GM23338 (cell line): ENCODE measurements around the gene AOC1. TPM values are rescaled to one million over a fixed set of nuclear protein-coding genes. Genes with fewer than 3 reads are reported as not detected.

Experiments used
- ATAC-seq: fragments of 200-7000 bp; cut with Tn5 transposase; 3 replicates; pipeline ENCODE4 v1.9.1; 2020
- DNase-seq: peaks from one replicate; pipeline ENCODE4 v3.0.0-alpha.2; 2015; ENCODE audit warnings: low spot score
- H2AFZ ChIP-seq: fragments of 200-600 bp; sonication (generic); 2 replicates; pipeline ENCODE4 v1.8.0; 2016; ENCODE audit warnings: antibody characterized with exemption, mild to moderate bottlenecking, moderate library complexity
- H3F3A ChIP-seq: fragments of 200-600 bp; sonication (generic); replicated peaks from 2 replicates; pipeline ENCODE4 v1.8.0; 2017; ENCODE audit warnings: antibody characterized with exemption, mixed run types, low read depth
- H3K27ac ChIP-seq: fragments of 200-600 bp; sonication (generic); 2 replicates; pipeline ENCODE4 v1.6.1; 2016; ENCODE audit warnings: low read depth
- H3K27me3 ChIP-seq: fragments of 200-600 bp; sonication (generic); 2 replicates; pipeline ENCODE4 v1.8.0; 2016; ENCODE audit warnings: mild to moderate bottlenecking, mixed run types, moderate library complexity; ENCODE audit not compliant: insufficient read depth
- H3K36me3 ChIP-seq: fragments of 200-600 bp; sonication (generic); 2 replicates; pipeline ENCODE4 v1.8.0; 2016; ENCODE audit warnings: mild to moderate bottlenecking; ENCODE audit not compliant: insufficient read depth
- H3K4me1 ChIP-seq: fragments of 200-600 bp; sonication (generic); 2 replicates; pipeline ENCODE4 v1.8.0; 2016; ENCODE audit warnings: mild to moderate bottlenecking, moderate library complexity; ENCODE audit not compliant: insufficient read depth
- H3K4me2 ChIP-seq: fragments of 200-600 bp; sonication (generic); 2 replicates; pipeline ENCODE4 v1.7.1; 2017; ENCODE audit warnings: mixed run types
- H3K4me3 ChIP-seq: fragments of 200-600 bp; sonication (generic); 2 replicates; pipeline ENCODE4 v1.6.1; 2016; ENCODE audit warnings: mixed run types
- H3K79me2 ChIP-seq: fragments of 200-600 bp; sonication (generic); replicated peaks from 2 replicates; pipeline ENCODE4 v1.8.0; 2017; ENCODE audit warnings: mild to moderate bottlenecking; ENCODE audit not compliant: insufficient read depth
- H3K9me2 ChIP-seq: fragments of 200-600 bp; sonication (generic); 2 replicates; pipeline ENCODE4 v1.8.0; 2017; ENCODE audit not compliant: insufficient read depth
- H4K20me1 ChIP-seq: fragments of 200-600 bp; sonication (generic); replicated peaks from 2 replicates; pipeline ENCODE4 v1.8.0; 2017; ENCODE audit warnings: mild to moderate bottlenecking; ENCODE audit not compliant: insufficient read depth
- H3K27ac Mint-ChIP-seq: 2 replicates; pipeline ENCODE4 v1.8.0; 2020; ENCODE audit warnings: inconsistent platforms, mild to moderate bottlenecking, moderate library complexity, mixed read lengths
- H3K27me3 Mint-ChIP-seq: 3 replicates; pipeline ENCODE4 v1.8.0; 2022; ENCODE audit warnings: low read depth, mild to moderate bottlenecking, moderate library complexity, mixed read lengths, inconsistent platforms; ENCODE audit not compliant: insufficient read depth, poor library complexity
- H3K36me3 Mint-ChIP-seq: 3 replicates; pipeline ENCODE4 v1.8.0; 2021; ENCODE audit warnings: low read depth, mild to moderate bottlenecking, inconsistent platforms, moderate library complexity, mixed read lengths
- H3K4me1 Mint-ChIP-seq: 3 replicates; pipeline ENCODE4 v1.8.0; 2020; ENCODE audit warnings: mild to moderate bottlenecking, inconsistent platforms, mixed read lengths
- H3K4me3 Mint-ChIP-seq: 3 replicates; pipeline ENCODE4 v1.8.0; 2021; ENCODE audit warnings: moderate library complexity, mild to moderate bottlenecking, inconsistent platforms, mixed read lengths
- H3K9me3 Mint-ChIP-seq: 3 replicates; pipeline ENCODE4 v1.8.0; 2020; ENCODE audit warnings: moderate library complexity, mild to moderate bottlenecking, inconsistent platforms, mixed read lengths
- CREB1 ChIP-seq: fragments of 250-450 bp; sonication (Bioruptor Pico); IDR thresholded peaks from 2 replicates; pipeline ENCODE4 v1.5.0; 2020; ENCODE audit warnings: low read depth, mild to moderate bottlenecking, moderate library complexity
- EZH2 ChIP-seq: fragments of 200-600 bp; sonication (generic); IDR thresholded peaks from one replicate; pipeline ENCODE4 v1.8.0; 2017; ENCODE audit warnings: antibody characterized with exemption, mild to moderate bottlenecking, low read depth; ENCODE audit not compliant: unreplicated experiment
- EZH2phosphoT487 ChIP-seq: fragments of 200-600 bp; sonication (generic); IDR thresholded peaks from one replicate; pipeline ENCODE4 v1.8.1; 2018; ENCODE audit warnings: antibody characterized with exemption; ENCODE audit not compliant: unreplicated experiment
- JUNB ChIP-seq: IDR thresholded peaks from one replicate; pipeline ENCODE4 v1.6.1; 2016; ENCODE audit warnings: antibody characterized with exemption; ENCODE audit not compliant: unreplicated experiment
- POLR2AphosphoS5 ChIP-seq: IDR thresholded peaks from 2 replicates; pipeline ENCODE4 v1.6.1; 2016; ENCODE audit warnings: antibody characterized with exemption, low read depth
- ZNF114 ChIP-seq: fragments of 250-450 bp; sonication (Bioruptor Pico); IDR thresholded peaks from 2 replicates; pipeline ENCODE4 v1.5.0; 2020; ENCODE audit warnings: mild to moderate bottlenecking, moderate library complexity
- ZNF331 ChIP-seq: fragments of 250-450 bp; sonication (Bioruptor Pico); IDR thresholded peaks from 2 replicates; pipeline ENCODE4 v1.5.0; 2020; ENCODE audit warnings: low read depth, mild to moderate bottlenecking, moderate library complexity
- polyA plus RNA-seq: library from polyadenylated mRNA; unstranded; fragments of >200 nt; fragmentation: Nextera tagmentation; extraction: Ambion mirVana; gene quantifications from 2 replicates; pipeline ENCODE4 v1.2.1, GENCODE V29; 2016
- total RNA-seq: library from RNA; depleted of rRNA; stranded (reverse); fragments of >200 nt; shearing (Covaris generic); gene quantifications from 2 replicates; pipeline ENCODE4 v1.2.3, GENCODE V29; 2014
- TF ChIP-seq, protein P1 (sequence below): fragments of 250-450 bp; sonication (Bioruptor Pico); IDR thresholded peaks from 2 replicates; pipeline ENCODE4 v1.5.0; 2020; ENCODE audit warnings: mild to moderate bottlenecking, moderate library complexity
- TF ChIP-seq, protein P2 (sequence below), 2 experiments: fragments of 200-600 bp in 1 of 2; sonication (generic) in 1 of 2; conservative IDR thresholded peaks; 2 replicates each; pipeline versions ENCODE4 v1.5.1 to v1.6.1; 2016 to 2017; ENCODE audit warnings: antibody characterized with exemption in 2 of 2, low read depth in 2 of 2, mild to moderate bottlenecking in 2 of 2, moderate library complexity in 1 of 2
- TF ChIP-seq, protein P3 (sequence below): IDR thresholded peaks from one replicate; pipeline ENCODE4 v1.6.1; 2018; ENCODE audit warnings: antibody characterized with exemption; ENCODE audit not compliant: unreplicated experiment

AOC1 gene
- total and polyA plus RNA-seq, 2 experiments from 2014 or later, result not detected

DNA sequence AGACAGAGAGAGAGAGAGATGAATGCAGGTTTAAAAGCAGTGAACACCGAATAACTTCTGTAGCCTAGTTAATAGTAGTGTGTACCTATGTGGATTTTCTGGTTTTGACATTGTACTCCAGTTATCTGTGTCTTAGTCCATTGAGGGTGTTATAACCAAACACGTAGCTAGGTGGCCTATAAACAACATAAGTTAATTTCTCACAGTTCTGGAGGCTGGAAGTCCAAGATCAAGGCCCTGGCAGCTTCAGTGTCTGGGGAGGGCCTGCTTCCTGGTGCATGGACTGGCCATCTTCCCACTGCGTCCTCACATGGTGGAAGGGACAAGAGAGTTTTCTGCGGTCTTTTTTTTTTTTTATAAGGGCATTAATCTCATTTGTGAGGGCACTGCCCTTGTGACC lies 23.5 kb downstream of the AOC1 start (continued):
- TF ChIP-seq, protein P1, sequence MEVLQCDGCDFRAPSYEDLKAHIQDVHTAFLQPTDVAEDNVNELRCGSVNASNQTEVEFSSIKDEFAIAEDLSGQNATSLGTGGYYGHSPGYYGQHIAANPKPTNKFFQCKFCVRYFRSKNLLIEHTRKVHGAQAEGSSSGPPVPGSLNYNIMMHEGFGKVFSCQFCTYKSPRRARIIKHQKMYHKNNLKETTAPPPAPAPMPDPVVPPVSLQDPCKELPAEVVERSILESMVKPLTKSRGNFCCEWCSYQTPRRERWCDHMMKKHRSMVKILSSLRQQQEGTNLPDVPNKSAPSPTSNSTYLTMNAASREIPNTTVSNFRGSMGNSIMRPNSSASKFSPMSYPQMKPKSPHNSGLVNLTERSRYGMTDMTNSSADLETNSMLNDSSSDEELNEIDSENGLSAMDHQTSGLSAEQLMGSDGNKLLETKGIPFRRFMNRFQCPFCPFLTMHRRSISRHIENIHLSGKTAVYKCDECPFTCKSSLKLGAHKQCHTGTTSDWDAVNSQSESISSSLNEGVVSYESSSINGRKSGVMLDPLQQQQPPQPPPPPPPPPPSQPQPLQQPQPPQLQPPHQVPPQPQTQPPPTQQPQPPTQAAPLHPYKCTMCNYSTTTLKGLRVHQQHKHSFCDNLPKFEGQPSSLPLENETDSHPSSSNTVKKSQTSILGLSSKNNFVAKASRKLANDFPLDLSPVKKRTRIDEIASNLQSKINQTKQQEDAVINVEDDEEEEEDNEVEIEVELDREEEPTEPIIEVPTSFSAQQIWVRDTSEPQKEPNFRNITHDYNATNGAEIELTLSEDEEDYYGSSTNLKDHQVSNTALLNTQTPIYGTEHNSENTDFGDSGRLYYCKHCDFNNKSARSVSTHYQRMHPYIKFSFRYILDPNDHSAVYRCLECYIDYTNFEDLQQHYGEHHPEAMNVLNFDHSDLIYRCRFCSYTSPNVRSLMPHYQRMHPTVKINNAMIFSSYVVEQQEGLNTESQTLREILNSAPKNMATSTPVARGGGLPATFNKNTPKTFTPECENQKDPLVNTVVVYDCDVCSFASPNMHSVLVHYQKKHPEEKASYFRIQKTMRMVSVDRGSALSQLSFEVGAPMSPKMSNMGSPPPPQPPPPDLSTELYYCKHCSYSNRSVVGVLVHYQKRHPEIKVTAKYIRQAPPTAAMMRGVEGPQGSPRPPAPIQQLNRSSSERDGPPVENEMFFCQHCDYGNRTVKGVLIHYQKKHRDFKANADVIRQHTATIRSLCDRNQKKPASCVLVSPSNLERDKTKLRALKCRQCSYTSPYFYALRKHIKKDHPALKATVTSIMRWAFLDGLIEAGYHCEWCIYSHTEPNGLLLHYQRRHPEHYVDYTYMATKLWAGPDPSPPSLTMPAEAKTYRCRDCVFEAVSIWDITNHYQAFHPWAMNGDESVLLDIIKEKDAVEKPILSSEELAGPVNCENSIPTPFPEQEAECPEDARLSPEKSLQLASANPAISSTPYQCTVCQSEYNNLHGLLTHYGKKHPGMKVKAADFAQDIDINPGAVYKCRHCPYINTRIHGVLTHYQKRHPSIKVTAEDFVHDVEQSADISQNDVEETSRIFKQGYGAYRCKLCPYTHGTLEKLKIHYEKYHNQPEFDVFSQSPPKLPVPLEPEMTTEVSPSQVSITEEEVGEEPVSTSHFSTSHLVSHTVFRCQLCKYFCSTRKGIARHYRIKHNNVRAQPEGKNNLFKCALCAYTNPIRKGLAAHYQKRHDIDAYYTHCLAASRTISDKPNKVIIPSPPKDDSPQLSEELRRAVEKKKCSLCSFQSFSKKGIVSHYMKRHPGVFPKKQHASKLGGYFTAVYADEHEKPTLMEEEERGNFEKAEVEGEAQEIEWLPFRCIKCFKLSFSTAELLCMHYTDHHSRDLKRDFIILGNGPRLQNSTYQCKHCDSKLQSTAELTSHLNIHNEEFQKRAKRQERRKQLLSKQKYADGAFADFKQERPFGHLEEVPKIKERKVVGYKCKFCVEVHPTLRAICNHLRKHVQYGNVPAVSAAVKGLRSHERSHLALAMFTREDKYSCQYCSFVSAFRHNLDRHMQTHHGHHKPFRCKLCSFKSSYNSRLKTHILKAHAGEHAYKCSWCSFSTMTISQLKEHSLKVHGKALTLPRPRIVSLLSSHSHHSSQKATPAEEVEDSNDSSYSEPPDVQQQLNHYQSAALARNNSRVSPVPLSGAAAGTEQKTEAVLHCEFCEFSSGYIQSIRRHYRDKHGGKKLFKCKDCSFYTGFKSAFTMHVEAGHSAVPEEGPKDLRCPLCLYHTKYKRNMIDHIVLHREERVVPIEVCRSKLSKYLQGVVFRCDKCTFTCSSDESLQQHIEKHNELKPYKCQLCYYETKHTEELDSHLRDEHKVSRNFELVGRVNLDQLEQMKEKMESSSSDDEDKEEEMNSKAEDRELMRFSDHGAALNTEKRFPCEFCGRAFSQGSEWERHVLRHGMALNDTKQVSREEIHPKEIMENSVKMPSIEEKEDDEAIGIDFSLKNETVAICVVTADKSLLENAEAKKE (CRISPR knock-in tag), result no peak
- TF ChIP-seq, protein P2, sequence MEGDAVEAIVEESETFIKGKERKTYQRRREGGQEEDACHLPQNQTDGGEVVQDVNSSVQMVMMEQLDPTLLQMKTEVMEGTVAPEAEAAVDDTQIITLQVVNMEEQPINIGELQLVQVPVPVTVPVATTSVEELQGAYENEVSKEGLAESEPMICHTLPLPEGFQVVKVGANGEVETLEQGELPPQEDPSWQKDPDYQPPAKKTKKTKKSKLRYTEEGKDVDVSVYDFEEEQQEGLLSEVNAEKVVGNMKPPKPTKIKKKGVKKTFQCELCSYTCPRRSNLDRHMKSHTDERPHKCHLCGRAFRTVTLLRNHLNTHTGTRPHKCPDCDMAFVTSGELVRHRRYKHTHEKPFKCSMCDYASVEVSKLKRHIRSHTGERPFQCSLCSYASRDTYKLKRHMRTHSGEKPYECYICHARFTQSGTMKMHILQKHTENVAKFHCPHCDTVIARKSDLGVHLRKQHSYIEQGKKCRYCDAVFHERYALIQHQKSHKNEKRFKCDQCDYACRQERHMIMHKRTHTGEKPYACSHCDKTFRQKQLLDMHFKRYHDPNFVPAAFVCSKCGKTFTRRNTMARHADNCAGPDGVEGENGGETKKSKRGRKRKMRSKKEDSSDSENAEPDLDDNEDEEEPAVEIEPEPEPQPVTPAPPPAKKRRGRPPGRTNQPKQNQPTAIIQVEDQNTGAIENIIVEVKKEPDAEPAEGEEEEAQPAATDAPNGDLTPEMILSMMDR (conservative IDR thresholded peaks at IDR 0.05; ENCODE audit: low read depth in 2 of 2), result no peak; a peak in 1 of 4 replicates

DNA sequence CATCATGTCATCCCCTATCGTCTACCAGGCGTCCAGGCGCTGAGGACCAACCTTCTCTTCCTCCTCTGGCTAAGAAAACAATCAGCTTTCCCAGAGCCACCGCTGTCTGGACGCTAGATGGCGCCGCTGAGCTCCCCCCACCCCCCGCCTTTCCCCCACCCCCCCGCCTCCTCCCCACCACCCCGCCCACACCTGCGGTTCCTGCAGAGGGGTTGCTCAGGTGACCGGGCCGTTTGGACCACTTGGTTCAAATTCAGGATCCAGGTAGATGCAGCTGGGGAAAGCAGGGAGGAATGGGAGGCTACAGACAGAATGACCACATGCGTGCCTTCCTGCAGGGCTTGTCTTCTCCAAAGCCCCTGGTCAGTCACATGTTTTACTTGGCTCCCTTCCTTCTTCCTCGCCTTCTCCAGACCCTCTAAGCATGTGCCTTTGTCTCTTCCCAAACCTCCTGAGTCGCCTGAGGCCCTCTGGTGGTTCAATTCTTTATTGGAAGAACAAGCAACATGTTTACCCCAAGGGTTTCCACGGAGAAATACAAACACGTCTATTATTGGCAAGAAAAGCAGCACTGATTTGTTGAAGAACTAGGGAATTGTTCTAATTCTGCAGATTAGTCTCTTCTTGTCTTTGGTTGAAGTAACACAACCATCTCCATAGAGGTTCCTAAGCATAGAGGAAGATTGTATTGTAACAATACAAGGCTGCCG lies 24.7 kb downstream of the AOC1 start:
- no peak overlapping the region for H3K27ac Mint-ChIP-seq
- H3K36me3 ChIP-seq, result no peaks in the 10 kb centered on the region
- H3K4me1 ChIP-seq, result peaks cover 4% of the 10 kb centered on the region; the same call in 1 of the 2 replicates
- peaks cover 13% of the 10 kb centered on the region for H3K27me3 Mint-ChIP-seq
- H3K4me2 ChIP-seq, result no peak overlapping the region; the same call in 1 of the 2 replicates
- H3K4me3 Mint-ChIP-seq, result peak overlapping the region; percentile 58; the same call in 2 of the 3 replicates
- H3K79me2 ChIP-seq, result no peaks in the 10 kb centered on the region
- ATAC-seq, result peak; percentile 92
- H3K4me3 ChIP-seq, result no peak overlapping the region
- peaks cover 5% of the 10 kb centered on the region; the same call in 1 of the 3 replicates for H3K9me3 Mint-ChIP-seq
- H3F3A ChIP-seq, result no peaks in the 10 kb centered on the region
- H3K9me2 ChIP-seq, result no peaks in the 10 kb centered on the region
- H4K20me1 ChIP-seq, result no peaks in the 10 kb centered on the region
- H3K27ac ChIP-seq, result no peak overlapping the region
- peaks cover 4% of the 10 kb centered on the region; the same call in 2 of the 3 replicates for H3K36me3 Mint-ChIP-seq
- no peak overlapping the region; the same call in 1 of the 2 replicates for H2AFZ ChIP-seq
- H3K4me1 Mint-ChIP-seq, result peaks cover 20% of the 10 kb centered on the region
- no peaks in the 10 kb centered on the region for H3K27me3 ChIP-seq
- DNase-seq, result peak; percentile 95
- TF ChIP-seq EZH2 (no peak), POLR2AphosphoS5 (no peak), EZH2phosphoT487 (no peak), CREB1 (CRISPR knock-in tag) (no peak), JUNB (no peak), ZNF114 (CRISPR knock-in tag) (no peak), ZNF331 (no peak)
- TF ChIP-seq, protein P3, sequence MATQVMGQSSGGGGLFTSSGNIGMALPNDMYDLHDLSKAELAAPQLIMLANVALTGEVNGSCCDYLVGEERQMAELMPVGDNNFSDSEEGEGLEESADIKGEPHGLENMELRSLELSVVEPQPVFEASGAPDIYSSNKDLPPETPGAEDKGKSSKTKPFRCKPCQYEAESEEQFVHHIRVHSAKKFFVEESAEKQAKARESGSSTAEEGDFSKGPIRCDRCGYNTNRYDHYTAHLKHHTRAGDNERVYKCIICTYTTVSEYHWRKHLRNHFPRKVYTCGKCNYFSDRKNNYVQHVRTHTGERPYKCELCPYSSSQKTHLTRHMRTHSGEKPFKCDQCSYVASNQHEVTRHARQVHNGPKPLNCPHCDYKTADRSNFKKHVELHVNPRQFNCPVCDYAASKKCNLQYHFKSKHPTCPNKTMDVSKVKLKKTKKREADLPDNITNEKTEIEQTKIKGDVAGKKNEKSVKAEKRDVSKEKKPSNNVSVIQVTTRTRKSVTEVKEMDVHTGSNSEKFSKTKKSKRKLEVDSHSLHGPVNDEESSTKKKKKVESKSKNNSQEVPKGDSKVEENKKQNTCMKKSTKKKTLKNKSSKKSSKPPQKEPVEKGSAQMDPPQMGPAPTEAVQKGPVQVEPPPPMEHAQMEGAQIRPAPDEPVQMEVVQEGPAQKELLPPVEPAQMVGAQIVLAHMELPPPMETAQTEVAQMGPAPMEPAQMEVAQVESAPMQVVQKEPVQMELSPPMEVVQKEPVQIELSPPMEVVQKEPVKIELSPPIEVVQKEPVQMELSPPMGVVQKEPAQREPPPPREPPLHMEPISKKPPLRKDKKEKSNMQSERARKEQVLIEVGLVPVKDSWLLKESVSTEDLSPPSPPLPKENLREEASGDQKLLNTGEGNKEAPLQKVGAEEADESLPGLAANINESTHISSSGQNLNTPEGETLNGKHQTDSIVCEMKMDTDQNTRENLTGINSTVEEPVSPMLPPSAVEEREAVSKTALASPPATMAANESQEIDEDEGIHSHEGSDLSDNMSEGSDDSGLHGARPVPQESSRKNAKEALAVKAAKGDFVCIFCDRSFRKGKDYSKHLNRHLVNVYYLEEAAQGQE, result no peak
- TF ChIP-seq, protein P2 (conservative IDR thresholded peaks at IDR 0.05; ENCODE audit: low read depth in 2 of 2), result peak; percentile 73 to 77
